Spleen (tissue), 11 donors: ENCODE measurements around the gene GFPT2. TPM values are rescaled to one million over a fixed set of nuclear protein-coding genes. Genes with fewer than 3 reads are reported as not detected.

Experiments
- DNase-seq: peaks from one replicate; pipeline ENCODE4 v3.0.0-alpha.2; 2020
- H3K27ac ChIP-seq, 8 donors: fragments of 200-600 bp; sonication (generic) in 7 of 8; 1 replicate in 4 of 8; 2 replicates in 4 of 8; pipeline versions ENCODE4 v1.5.0 to v1.8.0; 2016 to 2021; ENCODE audit warnings: inconsistent platforms in 4 of 8, mild to moderate bottlenecking in 4 of 8, moderate library complexity in 1 of 8
- H3K27me3 ChIP-seq, 7 donors: fragments of 200-600 bp; sonication (generic) in 6 of 7; replicated peaks in 1 of 7; 1 replicate in 4 of 7; 2 replicates in 3 of 7; pipeline versions ENCODE4 v1.5.0 to v1.8.0; 2016 to 2021; ENCODE audit warnings: inconsistent platforms in 3 of 7, mild to moderate bottlenecking in 1 of 7
- H3K36me3 ChIP-seq, 6 donors: fragments of 200-600 bp; sonication (generic) in 5 of 6; 1 replicate in 4 of 6; 2 replicates in 2 of 6; pipeline versions ENCODE4 v1.5.0 to v1.8.0; 2016 to 2021; ENCODE audit warnings: inconsistent platforms in 2 of 6
- H3K4me1 ChIP-seq, 6 donors: fragments of 200-600 bp; sonication (generic) in 5 of 6; 1 replicate in 3 of 6; 2 replicates in 3 of 6; pipeline versions ENCODE4 v1.5.0 to v1.8.0; 2016 to 2021; ENCODE audit warnings: inconsistent platforms in 3 of 6
- H3K4me3 ChIP-seq, 8 donors: fragments of 200-600 bp; sonication (generic) in 7 of 8; 1 replicate in 4 of 8; 2 replicates in 4 of 8; pipeline versions ENCODE4 v1.5.0 to v1.8.0; 2016 to 2021; ENCODE audit warnings: inconsistent platforms in 4 of 8, mild to moderate bottlenecking in 4 of 8, moderate library complexity in 2 of 8
- H3K9me3 ChIP-seq, 8 donors: fragments of 200-600 bp; sonication (generic) in 7 of 8; 1 replicate in 4 of 8; 2 replicates in 4 of 8; pipeline versions ENCODE4 v1.5.0 to v1.8.0; 2016 to 2021; ENCODE audit warnings: inconsistent platforms in 4 of 8
- POLR2A ChIP-seq, 3 donors: fragments of 450-650 bp; IDR thresholded peaks; one replicate each; pipeline ENCODE4 v1.5.1; 2017; ENCODE audit warnings: antibody characterized with exemption in 3 of 3, mild to moderate bottlenecking in 1 of 3
- POLR2AphosphoS5 ChIP-seq, 3 donors: sonication (generic); formaldehyde crosslinking; IDR thresholded peaks; one replicate each; pipeline ENCODE4 v1.5.1; 2017; ENCODE audit warnings: antibody characterized with exemption in 3 of 3
- WGBS, 5 donors: extraction: QIAGEN DNeasy Blood & Tissue Kit in 3 of 5; methylation state at CpG; one replicate each; pipeline versions ENCODE4 v1.1.5 to v1.1.7; 2013 to 2018; 5-methylcytosine and 5-hydroxymethylcytosine counted together
- intact Hi-C: fragments of 100-400 bp; cut with DNase I; formaldehyde crosslinking; loops from one replicate; pipeline ENCODE4 v1.15.0; 2023; ENCODE audit warnings: low total_unique reads
- polyA plus RNA-seq, 3 donors: library from polyadenylated mRNA; stranded (reverse); fragments of 200-250 nt; gene quantifications; one replicate each; pipeline ENCODE4 v1.2.1, GENCODE V29; 2013
- total RNA-seq, 7 donors: library from RNA; depleted of rRNA in 3 of 7; stranded (reverse); fragments of >200 nt in 3 of 7; fragmentation: NEBNext Ultra II Directional in 4 of 7; extraction: Animal tissue kit (Norgen Biotek cat#: 25700) in 4 of 7; gene quantifications; one replicate each; pipeline versions ENCODE4 v1.1.0 to v1.2.1, GENCODE V29; 2016 to 2021
- TF ChIP-seq, protein P1 (sequence below), 11 experiments: fragments of 200-600 bp in 7 of 11; fragments of 450-650 bp in 4 of 11; sonication (generic) in 4 of 11; IDR thresholded peaks in 8 of 11; conservative IDR thresholded peaks in 3 of 11; 1 replicate in 7 of 11; 2 replicates in 4 of 11; pipeline versions ENCODE4 v1.4.0 to v1.8.0; 2016 to 2021; ENCODE audit warnings: antibody characterized with exemption in 11 of 11, inconsistent platforms in 4 of 11, mild to moderate bottlenecking in 1 of 11
- donor health status: healthy with polysubstance abuse.
- donor health status: DM: no; HTN: no; CAD: no; lungs with moderate emphysema.
- donor health status: DM: no; HTN: no; CAD: no.
- donor health status: Bipolar disorder and iron deficiency.
- donor health status: healthy.
- donor health status: DM: no; HTN: no; CAD: no.
- donor health status: DM: yes; HTN: yes; CAD: no.

The GFPT2 gene
- total and polyA plus RNA-seq, 10 donors: 1.2 to 4.7 (median 1.9) TPM

DNA sequence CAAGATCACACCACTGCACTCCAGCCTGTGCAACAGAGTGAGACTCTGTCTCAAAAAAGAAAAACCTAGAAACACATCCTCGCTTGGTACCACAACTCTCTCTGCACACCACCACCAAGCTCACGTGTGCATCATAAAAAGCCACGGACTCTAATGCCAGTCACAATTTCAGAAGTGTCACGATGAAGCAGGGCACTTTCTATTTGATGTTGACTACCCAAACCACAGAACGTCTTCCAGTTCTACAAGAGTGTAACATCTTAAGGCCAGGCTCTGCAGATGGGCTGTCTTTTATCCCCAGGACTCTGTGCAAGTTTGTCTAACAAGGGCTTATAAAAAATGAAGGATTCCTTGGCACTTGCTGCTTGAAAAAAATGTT, 22.9 kb downstream of the GFPT2 start:
- H3K36me3 ChIP-seq: no peaks in the 10 kb centered on the region
- WGBS, 5 donors: 65 to 73% (median 69%) methylated on average over 5 of the region's 5 CpGs
- H3K4me1 ChIP-seq: peaks cover 0 to 6% (median 1%) of the 10 kb centered on the region in 6 donors
- TF ChIP-seq POLR2A (IDR thresholded peaks at IDR 0.05) (no peak), POLR2AphosphoS5 (IDR thresholded peaks at IDR 0.05) (no peak)
- TF ChIP-seq, protein P1, sequence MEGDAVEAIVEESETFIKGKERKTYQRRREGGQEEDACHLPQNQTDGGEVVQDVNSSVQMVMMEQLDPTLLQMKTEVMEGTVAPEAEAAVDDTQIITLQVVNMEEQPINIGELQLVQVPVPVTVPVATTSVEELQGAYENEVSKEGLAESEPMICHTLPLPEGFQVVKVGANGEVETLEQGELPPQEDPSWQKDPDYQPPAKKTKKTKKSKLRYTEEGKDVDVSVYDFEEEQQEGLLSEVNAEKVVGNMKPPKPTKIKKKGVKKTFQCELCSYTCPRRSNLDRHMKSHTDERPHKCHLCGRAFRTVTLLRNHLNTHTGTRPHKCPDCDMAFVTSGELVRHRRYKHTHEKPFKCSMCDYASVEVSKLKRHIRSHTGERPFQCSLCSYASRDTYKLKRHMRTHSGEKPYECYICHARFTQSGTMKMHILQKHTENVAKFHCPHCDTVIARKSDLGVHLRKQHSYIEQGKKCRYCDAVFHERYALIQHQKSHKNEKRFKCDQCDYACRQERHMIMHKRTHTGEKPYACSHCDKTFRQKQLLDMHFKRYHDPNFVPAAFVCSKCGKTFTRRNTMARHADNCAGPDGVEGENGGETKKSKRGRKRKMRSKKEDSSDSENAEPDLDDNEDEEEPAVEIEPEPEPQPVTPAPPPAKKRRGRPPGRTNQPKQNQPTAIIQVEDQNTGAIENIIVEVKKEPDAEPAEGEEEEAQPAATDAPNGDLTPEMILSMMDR (IDR thresholded peaks at IDR 0.05 in 8 of 11, conservative IDR thresholded peaks at IDR 0.05 in 3 of 11): no peak
- H3K4me3 ChIP-seq: no peak overlapping the region
- H3K27me3 ChIP-seq: peaks cover 0 to 37% (median 6%) of the 10 kb centered on the region in 7 donors
- no peaks in the 10 kb centered on the region for H3K9me3 ChIP-seq
- DNase-seq: no peak
- intact Hi-C loops: no loop called here
- no peak overlapping the region for H3K27ac ChIP-seq

DNA sequence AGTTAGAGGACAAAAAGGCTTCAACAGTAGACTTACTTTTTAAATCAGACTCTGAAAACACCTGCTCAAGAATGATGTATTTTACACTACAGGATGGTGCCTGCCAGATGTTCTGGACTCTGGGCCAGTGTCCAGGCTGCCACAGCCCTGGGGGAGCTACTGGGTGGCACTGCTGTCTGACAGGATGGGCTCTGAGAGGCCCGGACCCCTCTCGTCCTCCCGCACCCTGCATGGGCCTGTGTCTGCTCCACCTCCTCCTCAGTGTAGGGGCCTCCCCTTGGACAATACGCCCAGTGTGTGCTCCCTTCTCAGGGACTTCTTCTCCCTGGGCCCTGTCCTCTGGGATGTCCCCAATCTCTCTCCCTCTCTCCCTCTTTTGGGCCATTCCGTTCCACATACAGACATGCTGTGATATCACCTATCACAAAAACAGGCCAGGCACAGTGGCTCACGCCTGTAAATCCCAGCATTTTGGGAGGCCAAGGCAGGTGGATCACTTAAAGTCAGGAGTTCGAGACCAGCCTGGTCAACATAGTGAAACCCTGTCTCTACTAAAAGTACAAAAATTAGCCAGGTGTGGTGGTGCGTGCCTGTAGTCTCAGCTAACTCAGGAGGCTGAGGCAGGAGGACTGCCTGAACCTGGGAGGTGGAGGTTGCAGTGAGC, 23.4 kb downstream of the GFPT2 start:
- no peak overlapping the region for H3K4me3 ChIP-seq
- TF ChIP-seq POLR2A (IDR thresholded peaks at IDR 0.05) (no peak), POLR2AphosphoS5 (IDR thresholded peaks at IDR 0.05) (no peak)
- TF ChIP-seq, protein P1 (IDR thresholded peaks at IDR 0.05 in 8 of 11, conservative IDR thresholded peaks at IDR 0.05 in 3 of 11): no peak
- 88 to 92% (median 89%) methylated on average over 5 to 8 of the region's 8 CpGs for WGBS, 5 donors
- peaks cover 0 to 32% (median 6%) of the 10 kb centered on the region in 7 donors for H3K27me3 ChIP-seq
- peak; percentile 56 for DNase-seq
- no peaks in the 10 kb centered on the region for H3K36me3 ChIP-seq
- H3K9me3 ChIP-seq: no peaks in the 10 kb centered on the region
- intact Hi-C loops: no loop called here
- H3K4me1 ChIP-seq: peaks cover 0 to 6% (median 1%) of the 10 kb centered on the region in 6 donors
- no peak overlapping the region for H3K27ac ChIP-seq

DNA sequence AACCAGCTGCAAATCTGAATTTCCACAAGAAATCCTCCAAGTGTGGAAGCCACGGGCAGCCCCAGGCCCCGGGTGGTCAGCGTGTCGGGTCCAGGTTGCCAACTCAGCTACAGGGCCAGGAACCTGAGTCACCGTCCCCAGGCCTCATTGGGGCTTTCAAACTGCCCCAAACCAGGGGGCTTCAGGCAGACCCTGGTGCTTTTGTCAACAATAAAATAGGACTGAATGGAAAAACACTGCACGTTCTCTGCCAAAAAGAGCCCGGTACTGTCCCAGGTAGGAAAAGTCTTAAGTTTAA, 24.0 kb downstream of the GFPT2 start:
- Histone ChIP-seq H3K4me1 (peaks cover 0 to 6% (median 1%) of the 10 kb centered on the region in 6 donors), H3K36me3 (no peaks in the 10 kb centered on the region), H3K27ac (no peak overlapping the region), H3K27me3 (peaks cover 0 to 26% (median 6%) of the 10 kb centered on the region in 7 donors), H3K4me3 (no peak overlapping the region), H3K9me3 (no peaks in the 10 kb centered on the region)
- TF ChIP-seq POLR2A (IDR thresholded peaks at IDR 0.05): no peak
- TF ChIP-seq, protein P1 (IDR thresholded peaks at IDR 0.05 in 8 of 11, conservative IDR thresholded peaks at IDR 0.05 in 3 of 11): no peak
- TF ChIP-seq POLR2AphosphoS5 (IDR thresholded peaks at IDR 0.05): no peak
- 87 to 96% (median 93%) methylated on average over 7 of the region's 7 CpGs for WGBS, 5 donors
- intact Hi-C loops: no loop called here
- DNase-seq: peak; percentile 40

DNA sequence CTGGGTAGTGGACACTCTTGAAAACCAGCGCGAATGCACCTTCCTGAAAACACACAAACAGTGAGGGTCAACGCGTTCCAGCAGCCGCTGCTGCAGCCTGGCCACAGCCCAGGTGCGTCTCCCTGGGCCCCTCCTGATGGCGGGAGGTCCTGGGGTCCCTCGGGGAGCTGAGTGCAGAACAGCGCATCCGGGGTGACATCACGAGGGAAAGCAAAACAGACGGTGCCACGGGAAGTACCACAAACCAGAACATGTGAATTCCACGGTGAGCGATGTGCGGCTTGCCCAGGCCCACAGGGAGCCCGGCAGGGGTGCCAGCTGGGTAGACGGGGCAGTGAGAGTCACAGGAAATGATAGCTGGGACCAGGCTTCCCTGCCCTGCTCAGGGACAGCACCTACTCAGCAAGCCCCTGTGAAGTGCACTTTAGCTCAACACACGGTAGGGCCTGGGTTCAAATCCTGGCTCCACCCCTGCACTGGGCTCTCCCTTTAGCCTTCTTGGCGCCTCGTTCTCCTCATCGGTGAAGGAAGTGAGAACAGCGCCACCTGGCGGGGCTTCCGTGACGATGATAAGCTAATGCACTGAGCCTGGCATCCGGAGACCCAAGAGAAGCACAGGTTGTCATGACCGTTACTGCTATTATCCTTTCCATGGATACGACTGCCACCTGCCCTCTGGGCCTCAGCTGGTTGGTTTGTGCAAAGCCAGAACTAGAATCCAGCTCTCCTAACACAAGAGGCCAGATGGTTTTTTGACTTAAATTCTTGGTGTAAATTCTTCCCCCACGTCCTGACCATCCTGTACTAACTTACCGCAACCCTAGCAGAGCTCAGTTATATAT, 24.6 kb downstream of the GFPT2 start:
- intact Hi-C loops: no loop called here
- H3K4me3 ChIP-seq: no peak overlapping the region
- TF ChIP-seq, protein P1 (IDR thresholded peaks at IDR 0.05 in 8 of 11, conservative IDR thresholded peaks at IDR 0.05 in 3 of 11): peak; percentile 54 to 89 (median 80)
- TF ChIP-seq POLR2A (IDR thresholded peaks at IDR 0.05) (no peak), POLR2AphosphoS5 (IDR thresholded peaks at IDR 0.05) (peak in 1 of 3 donors; percentile 39)
- peaks cover 0 to 21% (median 6%) of the 10 kb centered on the region in 7 donors for H3K27me3 ChIP-seq
- no peaks in the 10 kb centered on the region for H3K9me3 ChIP-seq
- 61 to 79% (median 68%) methylated on average over 23 to 31 of the region's 31 CpGs for WGBS, 5 donors
- peaks cover 0 to 6% (median 1%) of the 10 kb centered on the region in 6 donors for H3K4me1 ChIP-seq
- no peak overlapping the region for H3K27ac ChIP-seq
- H3K36me3 ChIP-seq: no peaks in the 10 kb centered on the region
- peak; percentile 95 for DNase-seq
